Liver (tissue), 9 donors: ENCODE data around the gene EGF. TPM values are rescaled to one million over a fixed set of nuclear protein-coding genes. Genes with fewer than 3 reads are reported as not detected.

Source experiments
- DNase-seq: peaks from one replicate; pipeline ENCODE4 v3.0.0-alpha.2; 2017; ENCODE audit warnings: low spot score
- H3K27ac ChIP-seq, 2 donors: one replicate each; pipeline ENCODE4 v1.7.0; 2013; ENCODE audit warnings: inconsistent platforms in 2 of 2, low read length in 2 of 2, control low read depth in 1 of 2, low read depth in 1 of 2, mild to moderate bottlenecking in 1 of 2
- H3K27me3 ChIP-seq, 4 donors: one replicate each; pipeline versions ENCODE4 v1.6.1 to v1.7.0; 2013; ENCODE audit warnings: low read length in 3 of 4, inconsistent platforms in 1 of 4, mild to moderate bottlenecking in 1 of 4, moderate library complexity in 1 of 4; ENCODE audit not compliant: control insufficient read depth in 4 of 4, insufficient read depth in 4 of 4
- H3K36me3 ChIP-seq, 4 donors: one replicate each; pipeline versions ENCODE4 v1.6.1 to v1.7.0; 2013; ENCODE audit warnings: low read length in 3 of 4, mild to moderate bottlenecking in 3 of 4, low read depth in 1 of 4, moderate library complexity in 1 of 4; ENCODE audit not compliant: control insufficient read depth in 4 of 4, insufficient read depth in 3 of 4
- H3K4me1 ChIP-seq, 4 donors: one replicate each; pipeline versions ENCODE4 v1.6.1 to v1.7.0; 2013; ENCODE audit warnings: low read length in 3 of 4, mild to moderate bottlenecking in 3 of 4, moderate library complexity in 1 of 4; ENCODE audit not compliant: control insufficient read depth in 4 of 4, insufficient read depth in 4 of 4
- H3K4me3 ChIP-seq, 3 donors: one replicate each; pipeline versions ENCODE4 v1.6.1 to v1.7.0; 2013; ENCODE audit warnings: low read length in 3 of 3, control low read depth in 1 of 3, low read depth in 1 of 3, mild to moderate bottlenecking in 1 of 3
- H3K9ac ChIP-seq, 2 donors: one replicate each; pipeline ENCODE4 v1.7.0; 2013; ENCODE audit warnings: low read length in 2 of 2, mild to moderate bottlenecking in 2 of 2, moderate library complexity in 2 of 2, control low read depth in 1 of 2, low read depth in 1 of 2
- H3K9me3 ChIP-seq, 4 donors: one replicate each; pipeline versions ENCODE4 v1.6.1 to v1.7.0; 2013; ENCODE audit warnings: low read length in 3 of 4; ENCODE audit not compliant: control insufficient read depth in 4 of 4
- ATF3 ChIP-seq: IDR thresholded peaks from 2 replicates; pipeline ENCODE4 v1.6.1; 2016; ENCODE audit warnings: antibody characterized with exemption
- CTCF ChIP-seq: fragments of 150-350 bp; IDR thresholded peaks from 2 replicates; pipeline ENCODE4 v1.5.1; 2017; ENCODE audit warnings: improper control_type of control experiment, low read depth, low read length; ENCODE audit not compliant: missing input control
- EGR1 ChIP-seq, 2 donors: IDR thresholded peaks; 2 replicates each; pipeline ENCODE4 v1.6.1; 2016 to 2018; ENCODE audit warnings: antibody characterized with exemption in 2 of 2, low read depth in 2 of 2
- FOXA1 ChIP-seq: IDR thresholded peaks from 2 replicates; pipeline ENCODE4 v1.6.1; 2016; ENCODE audit warnings: antibody characterized with exemption
- FOXA2 ChIP-seq: IDR thresholded peaks from 2 replicates; pipeline ENCODE4 v1.6.1; 2016; ENCODE audit warnings: antibody characterized with exemption
- GABPA ChIP-seq, 2 donors: IDR thresholded peaks in 1 of 2; conservative IDR thresholded peaks in 1 of 2; 2 replicates each; pipeline ENCODE4 v1.6.1; 2016; ENCODE audit warnings: antibody characterized with exemption in 2 of 2, mild to moderate bottlenecking in 1 of 2, moderate library complexity in 1 of 2
- HNF4A ChIP-seq, 2 donors: conservative IDR thresholded peaks; 2 replicates each; pipeline ENCODE4 v1.6.1; 2016; ENCODE audit warnings: antibody characterized with exemption in 2 of 2, mild to moderate bottlenecking in 2 of 2
- HNF4G ChIP-seq: IDR thresholded peaks from 2 replicates; pipeline ENCODE4 v1.6.1; 2016; ENCODE audit warnings: antibody characterized with exemption
- JUND ChIP-seq, 2 donors: IDR thresholded peaks; 2 replicates each; pipeline ENCODE4 v1.6.1; 2016; ENCODE audit warnings: antibody characterized with exemption in 2 of 2
- NR2F2 ChIP-seq: IDR thresholded peaks from 2 replicates; pipeline ENCODE4 v1.6.1; 2016; ENCODE audit warnings: antibody characterized with exemption
- RAD21 ChIP-seq, 2 donors: IDR thresholded peaks; 2 replicates each; pipeline ENCODE4 v1.6.1; 2016; ENCODE audit warnings: antibody characterized with exemption in 2 of 2, mild to moderate bottlenecking in 2 of 2
- RXRA ChIP-seq, 2 donors: IDR thresholded peaks; 2 replicates each; pipeline ENCODE4 v1.6.1; 2017 to 2018; ENCODE audit warnings: antibody characterized with exemption in 2 of 2, mild to moderate bottlenecking in 1 of 2
- SP1 ChIP-seq: IDR thresholded peaks from 2 replicates; pipeline ENCODE4 v1.6.1; 2018; ENCODE audit warnings: antibody characterized with exemption, mild to moderate bottlenecking
- TAF1 ChIP-seq: conservative IDR thresholded peaks from 2 replicates; pipeline ENCODE4 v1.6.1; 2016; ENCODE audit warnings: antibody characterized with exemption, mild to moderate bottlenecking
- YY1 ChIP-seq: IDR thresholded peaks from 2 replicates; pipeline ENCODE4 v1.6.1; 2016; ENCODE audit warnings: antibody characterized with exemption, mild to moderate bottlenecking
- ZBTB33 ChIP-seq: IDR thresholded peaks from 2 replicates; pipeline ENCODE4 v1.6.1; 2016; ENCODE audit warnings: antibody characterized with exemption
- WGBS: extraction: QIAGEN DNeasy Blood & Tissue Kit; methylation state at CpG from one replicate; pipeline ENCODE4 v1.1.7; 2013; 5-methylcytosine and 5-hydroxymethylcytosine counted together
- polyA plus RNA-seq, 2 donors: library from polyadenylated mRNA; stranded (reverse) in 1 of 2; unstranded in 1 of 2; fragments of 200-250 nt in 1 of 2; fragments of >200 nt in 1 of 2; fragmentation: Nextera tagmentation in 1 of 2; extraction: Ambion mirVana in 1 of 2; gene quantifications; one replicate each; pipeline versions ENCODE4 v1.2.1 to v1.2.3, GENCODE V29; 2013 to 2015
- total RNA-seq, 2 donors: library from RNA; depleted of rRNA; stranded (reverse); fragments of >200 nt; gene quantifications; one replicate each; pipeline ENCODE4 v1.2.3, GENCODE V29; 2014
- TF ChIP-seq, protein P1 (sequence below): IDR thresholded peaks from 2 replicates; pipeline ENCODE4 v1.6.1; 2016; ENCODE audit warnings: antibody characterized with exemption, mild to moderate bottlenecking
- TF ChIP-seq, protein P2 (sequence below): IDR thresholded peaks from 2 replicates; pipeline ENCODE4 v1.6.1; 2016; ENCODE audit warnings: antibody characterized with exemption
- donor health status: healthy.
- donor health status: healthy.
- donor health status: healthy.
- donor health status: healthy.
- donor health status: healthy.

EGF gene
- total and polyA plus RNA-seq, 4 donors: 0.65 TPM; not detected in 3

- H3K4me3 ChIP-seq: no peak overlapping the region
- H3K9me3 ChIP-seq: no peaks in the 10 kb centered on the region
- TF ChIP-seq CTCF: no peak
- TF ChIP-seq, protein P1, sequence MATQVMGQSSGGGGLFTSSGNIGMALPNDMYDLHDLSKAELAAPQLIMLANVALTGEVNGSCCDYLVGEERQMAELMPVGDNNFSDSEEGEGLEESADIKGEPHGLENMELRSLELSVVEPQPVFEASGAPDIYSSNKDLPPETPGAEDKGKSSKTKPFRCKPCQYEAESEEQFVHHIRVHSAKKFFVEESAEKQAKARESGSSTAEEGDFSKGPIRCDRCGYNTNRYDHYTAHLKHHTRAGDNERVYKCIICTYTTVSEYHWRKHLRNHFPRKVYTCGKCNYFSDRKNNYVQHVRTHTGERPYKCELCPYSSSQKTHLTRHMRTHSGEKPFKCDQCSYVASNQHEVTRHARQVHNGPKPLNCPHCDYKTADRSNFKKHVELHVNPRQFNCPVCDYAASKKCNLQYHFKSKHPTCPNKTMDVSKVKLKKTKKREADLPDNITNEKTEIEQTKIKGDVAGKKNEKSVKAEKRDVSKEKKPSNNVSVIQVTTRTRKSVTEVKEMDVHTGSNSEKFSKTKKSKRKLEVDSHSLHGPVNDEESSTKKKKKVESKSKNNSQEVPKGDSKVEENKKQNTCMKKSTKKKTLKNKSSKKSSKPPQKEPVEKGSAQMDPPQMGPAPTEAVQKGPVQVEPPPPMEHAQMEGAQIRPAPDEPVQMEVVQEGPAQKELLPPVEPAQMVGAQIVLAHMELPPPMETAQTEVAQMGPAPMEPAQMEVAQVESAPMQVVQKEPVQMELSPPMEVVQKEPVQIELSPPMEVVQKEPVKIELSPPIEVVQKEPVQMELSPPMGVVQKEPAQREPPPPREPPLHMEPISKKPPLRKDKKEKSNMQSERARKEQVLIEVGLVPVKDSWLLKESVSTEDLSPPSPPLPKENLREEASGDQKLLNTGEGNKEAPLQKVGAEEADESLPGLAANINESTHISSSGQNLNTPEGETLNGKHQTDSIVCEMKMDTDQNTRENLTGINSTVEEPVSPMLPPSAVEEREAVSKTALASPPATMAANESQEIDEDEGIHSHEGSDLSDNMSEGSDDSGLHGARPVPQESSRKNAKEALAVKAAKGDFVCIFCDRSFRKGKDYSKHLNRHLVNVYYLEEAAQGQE: no peak
- no peak for TF ChIP-seq JUND (IDR thresholded peaks at IDR 0.05)
- no peak for TF ChIP-seq NR2F2
- TF ChIP-seq ZBTB33: no peak
- no peak for TF ChIP-seq EGR1 (IDR thresholded peaks at IDR 0.05; ENCODE audit: low read depth in 2 of 2)
- TF ChIP-seq GABPA (IDR thresholded peaks at IDR 0.05 in 1 of 2, conservative IDR thresholded peaks at IDR 0.05 in 1 of 2): no peak
- TF ChIP-seq, protein P2, sequence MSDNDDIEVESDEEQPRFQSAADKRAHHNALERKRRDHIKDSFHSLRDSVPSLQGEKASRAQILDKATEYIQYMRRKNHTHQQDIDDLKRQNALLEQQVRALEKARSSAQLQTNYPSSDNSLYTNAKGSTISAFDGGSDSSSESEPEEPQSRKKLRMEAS: no peak
- no peak for TF ChIP-seq RXRA (IDR thresholded peaks at IDR 0.05)
- no peak for TF ChIP-seq SP1
- TF ChIP-seq FOXA2: no peak
- no peak for TF ChIP-seq FOXA1
- no peak for TF ChIP-seq YY1
- no peak for TF ChIP-seq HNF4G
- TF ChIP-seq RAD21 (IDR thresholded peaks at IDR 0.05): no peak
- no peak for TF ChIP-seq TAF1
- TF ChIP-seq ATF3: no peak
- no peak for TF ChIP-seq HNF4A (conservative IDR thresholded peaks at IDR 0.05)
- no peak overlapping the region for H3K9ac ChIP-seq
- WGBS: 76% methylated on average over 3 of the region's 3 CpGs
- peaks cover 9 to 49% (median 15%) of the 10 kb centered on the region in 4 donors for H3K4me1 ChIP-seq
- no peaks in the 10 kb centered on the region for H3K36me3 ChIP-seq
- H3K27me3 ChIP-seq: no peaks in the 10 kb centered on the region
- no peak for DNase-seq
- no peak overlapping the region for H3K27ac ChIP-seq
These were observed 147.0 kb downstream of the EGF start for GRCh38 chr4:110059556-110060191.
